Measurements from ENCODE around the gene WDR7.

Gene WDR7

DNA sequence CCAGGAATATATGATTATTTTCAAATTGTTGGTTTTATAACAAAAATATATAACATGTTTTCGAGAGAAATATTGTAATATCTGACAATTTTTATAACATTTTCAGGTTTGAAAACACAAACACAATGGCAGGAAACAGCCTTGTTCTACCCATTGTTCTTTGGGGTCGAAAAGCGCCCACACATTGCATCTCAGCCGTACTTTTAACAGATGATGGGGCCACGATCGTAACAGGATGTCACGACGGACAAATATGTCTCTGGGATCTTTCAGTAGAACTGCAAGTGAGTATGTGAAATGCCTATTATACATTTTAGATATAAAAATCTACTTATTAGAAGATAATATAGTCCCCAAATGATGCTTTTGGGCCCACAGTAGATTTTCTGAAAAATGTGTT is 21.2 kb downstream of the WDR7 start:
- TF ChIP-seq, protein P1, sequence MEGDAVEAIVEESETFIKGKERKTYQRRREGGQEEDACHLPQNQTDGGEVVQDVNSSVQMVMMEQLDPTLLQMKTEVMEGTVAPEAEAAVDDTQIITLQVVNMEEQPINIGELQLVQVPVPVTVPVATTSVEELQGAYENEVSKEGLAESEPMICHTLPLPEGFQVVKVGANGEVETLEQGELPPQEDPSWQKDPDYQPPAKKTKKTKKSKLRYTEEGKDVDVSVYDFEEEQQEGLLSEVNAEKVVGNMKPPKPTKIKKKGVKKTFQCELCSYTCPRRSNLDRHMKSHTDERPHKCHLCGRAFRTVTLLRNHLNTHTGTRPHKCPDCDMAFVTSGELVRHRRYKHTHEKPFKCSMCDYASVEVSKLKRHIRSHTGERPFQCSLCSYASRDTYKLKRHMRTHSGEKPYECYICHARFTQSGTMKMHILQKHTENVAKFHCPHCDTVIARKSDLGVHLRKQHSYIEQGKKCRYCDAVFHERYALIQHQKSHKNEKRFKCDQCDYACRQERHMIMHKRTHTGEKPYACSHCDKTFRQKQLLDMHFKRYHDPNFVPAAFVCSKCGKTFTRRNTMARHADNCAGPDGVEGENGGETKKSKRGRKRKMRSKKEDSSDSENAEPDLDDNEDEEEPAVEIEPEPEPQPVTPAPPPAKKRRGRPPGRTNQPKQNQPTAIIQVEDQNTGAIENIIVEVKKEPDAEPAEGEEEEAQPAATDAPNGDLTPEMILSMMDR (IDR thresholded peaks at IDR 0.05; ENCODE audit: insufficient read depth, missing control alignments) = no peak
- no peak for DNase-seq (ENCODE audit: insufficient read length, low spot score)
- FAIRE-seq = peak; percentile 44

DNA sequence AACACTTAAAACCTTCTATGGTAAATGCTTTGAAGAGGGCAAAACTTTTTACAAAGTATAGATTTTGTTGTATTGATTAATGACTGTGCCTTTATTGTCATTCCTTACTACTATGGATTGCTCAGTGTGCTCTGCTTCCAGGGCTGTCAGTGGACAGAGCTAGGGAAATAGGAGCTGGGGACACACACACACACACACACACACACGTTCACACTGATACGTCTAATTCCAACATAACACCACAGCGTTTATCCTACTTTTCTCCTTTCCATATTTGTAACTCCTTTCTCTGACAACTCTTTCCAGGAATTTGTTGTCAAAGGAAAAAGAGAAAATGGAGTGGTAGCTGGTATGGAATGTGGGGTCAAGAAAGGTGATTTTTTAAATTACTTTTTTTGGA is 21.8 kb downstream of the WDR7 start:
- TF ChIP-seq, protein P1 (IDR thresholded peaks at IDR 0.05; ENCODE audit: insufficient read depth, missing control alignments) = no peak
- no peak for DNase-seq (ENCODE audit: insufficient read length, low spot score)
- peak; percentile 98 for FAIRE-seq

DNA sequence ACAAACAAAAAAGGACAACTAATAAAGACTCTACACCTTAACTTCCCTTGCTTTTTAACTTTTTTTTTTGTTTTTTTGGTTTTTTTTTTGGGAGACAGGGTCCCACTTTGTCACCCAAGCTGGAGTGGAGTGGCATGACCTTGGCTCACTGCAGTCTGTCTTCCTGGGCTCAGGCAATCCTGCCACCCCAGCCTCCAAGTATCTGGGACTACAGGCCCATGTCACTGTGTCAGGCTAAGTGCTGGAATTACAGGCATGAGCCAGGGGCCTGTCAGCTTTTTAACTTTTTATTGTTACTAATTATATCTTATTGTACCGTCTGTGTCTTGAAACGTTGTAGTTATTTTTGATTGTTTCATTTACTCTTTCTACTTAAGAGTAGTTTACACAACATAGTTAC is 25.5 kb downstream of the WDR7 start:
- no peak for FAIRE-seq
- TF ChIP-seq, protein P1 (IDR thresholded peaks at IDR 0.05; ENCODE audit: insufficient read depth, missing control alignments) = no peak
- DNase-seq (ENCODE audit: insufficient read length, low spot score) = no peak

DNA sequence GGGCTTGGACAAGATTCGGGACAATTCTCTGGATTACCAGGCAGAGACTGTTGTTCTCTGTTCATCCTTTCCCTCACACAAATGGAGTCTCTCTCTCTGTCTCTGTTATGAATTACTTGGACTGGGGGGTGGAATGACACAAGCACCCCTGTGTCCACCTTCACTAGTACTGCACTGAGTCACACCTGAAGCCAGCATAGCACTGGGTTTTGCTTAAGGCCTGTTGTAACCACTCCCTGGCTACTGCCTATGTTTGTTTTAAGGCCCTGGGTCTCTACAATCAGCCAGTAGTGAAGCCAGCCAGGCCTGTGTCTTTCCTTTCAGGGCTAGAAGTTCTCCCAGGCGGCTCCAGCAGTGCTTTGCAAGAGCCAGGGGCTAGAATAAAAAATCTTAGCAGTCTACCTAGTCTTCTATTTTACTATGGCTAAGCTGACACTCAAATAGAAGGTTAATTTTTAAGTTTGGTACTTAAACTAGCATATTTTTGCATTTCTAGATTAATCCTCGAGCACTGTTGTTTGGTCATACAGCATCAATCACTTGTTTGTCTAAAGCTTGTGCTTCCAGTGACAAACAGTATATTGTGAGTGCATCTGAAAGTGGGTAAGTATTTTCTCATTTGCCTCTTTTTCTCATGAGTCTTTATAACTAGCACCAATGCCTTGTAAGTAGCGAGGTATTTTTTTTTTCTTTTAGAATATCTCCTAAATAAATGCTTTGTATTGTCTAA is 27.8 kb downstream of the WDR7 start:
- TF ChIP-seq, protein P1 (IDR thresholded peaks at IDR 0.05; ENCODE audit: insufficient read depth, missing control alignments) = no peak
- DNase-seq (ENCODE audit: insufficient read length, low spot score) (no peak), FAIRE-seq (peak; percentile 95)

DNA sequence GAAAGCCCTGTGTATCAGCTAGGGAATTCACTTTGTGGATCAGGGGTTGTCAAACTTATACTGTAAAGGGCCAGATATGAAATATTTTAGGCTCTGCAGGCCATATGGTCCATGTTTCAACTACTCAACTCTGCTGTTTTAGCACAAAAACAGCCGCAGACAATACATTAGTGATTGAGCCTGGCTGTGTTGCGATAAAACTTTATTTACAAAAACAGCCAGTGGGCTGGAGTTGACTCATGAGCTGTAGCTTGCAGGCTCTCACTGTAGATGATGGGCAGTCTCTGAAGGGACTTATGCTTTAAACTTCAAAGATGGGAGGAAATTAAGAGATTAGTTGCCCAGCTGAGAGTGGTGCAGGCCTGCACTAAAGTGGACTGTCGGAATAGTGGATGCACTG is 33.1 kb downstream of the WDR7 start:
- no peak for FAIRE-seq
- TF ChIP-seq, protein P1 (IDR thresholded peaks at IDR 0.05; ENCODE audit: insufficient read depth, missing control alignments) = no peak
- DNase-seq (ENCODE audit: insufficient read length, low spot score) = no peak

DNA sequence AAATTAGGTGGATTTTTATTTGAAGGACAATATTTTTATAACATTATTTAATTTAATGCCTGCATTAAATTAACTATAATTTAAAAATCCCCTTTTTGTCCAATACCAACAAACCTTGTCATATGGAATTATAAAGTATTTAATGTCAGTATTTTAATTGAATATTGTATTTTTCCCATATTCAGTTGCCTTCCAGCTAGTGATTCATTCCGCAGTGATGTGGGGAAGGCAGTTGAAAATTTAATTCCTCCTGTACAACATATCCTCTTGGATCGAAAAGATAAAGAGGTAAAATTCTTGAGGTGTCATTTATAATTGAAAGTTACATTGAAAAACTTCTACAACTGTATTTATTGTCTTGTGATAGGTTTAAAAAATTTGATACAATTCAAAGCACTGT is 40.4 kb downstream of the WDR7 start:
- no peak for FAIRE-seq
- no peak for DNase-seq (ENCODE audit: insufficient read length, low spot score)
- TF ChIP-seq, protein P1 (IDR thresholded peaks at IDR 0.05; ENCODE audit: insufficient read depth, missing control alignments) = no peak

DNA sequence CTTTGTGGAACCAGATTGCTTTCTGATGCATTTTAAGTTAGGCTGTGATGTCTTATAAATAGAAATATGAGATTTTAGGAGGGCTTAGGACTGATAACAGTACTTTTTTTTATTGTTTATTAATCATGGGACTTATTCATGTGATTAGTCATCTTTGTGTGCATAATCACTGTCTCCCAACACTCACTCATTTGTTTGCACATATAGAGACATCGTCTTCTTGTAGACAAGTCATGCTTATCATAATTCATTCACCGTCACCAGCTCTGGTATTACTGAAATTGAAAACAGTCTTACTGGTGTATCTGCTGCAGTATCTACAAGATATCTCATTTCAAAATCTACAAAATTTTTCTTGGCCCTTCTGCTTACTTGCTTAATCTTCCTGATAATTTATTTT is 45.8 kb downstream of the WDR7 start:
- TF ChIP-seq, protein P1 (IDR thresholded peaks at IDR 0.05; ENCODE audit: insufficient read depth, missing control alignments) = no peak
- no peak for DNase-seq (ENCODE audit: insufficient read length, low spot score)
- no peak for FAIRE-seq

All from D721Med (cell line).